HepG2 (cell line): ENCODE results near the gene IVD. TPM values are rescaled to one million over a fixed set of nuclear protein-coding genes. Genes with fewer than 3 reads are reported as not detected.

Experiments used
- ATAC-seq: fragments of 200-7000 bp; cut with Tn5 transposase; 3 replicates; pipeline ENCODE4 v1.9.1; 2020; ENCODE audit warnings: mild to moderate bottlenecking, moderate library complexity
- BruUV-seq: library from RNA; stranded (reverse); fragments of 400-500 nt; replicated peaks from 2 replicates; lab custom pipeline; 2021; lab: Mats Ljungman, UMichigan
- CTCF ChIA-PET: fragments of 300-600 bp; formaldehyde crosslinking; extraction: SDS; loops from one replicate; lab custom pipeline; 2021; ENCODE audit warnings: low total read pairs, inconsistent platforms, low intra/inter-chr PET ratio; lab: Yijun Ruan, JAX
- POLR2A ChIA-PET: fragments of 350-600 bp; sonication (Branson Sonifier 250); formaldehyde crosslinking; loops from one replicate; lab custom pipeline; 2020; ENCODE audit warnings: antibody characterized with exemption, inconsistent platforms; lab: Yijun Ruan, JAX
- DNase-seq: peaks from one replicate; pipeline ENCODE4 v3.0.0-alpha.2; 2015; ENCODE audit warnings: low spot score
- FAIRE-seq: peaks from 3 replicates; lab custom pipeline; 2011; peaks lifted over from hg19 to GRCh38; lab: Jason Lieb, UNC
- H2AFZ ChIP-seq: one replicate; pipeline ENCODE4 v1.6.1; 2011; ENCODE audit warnings: low read length, inconsistent platforms
- H3K27ac ChIP-seq: fragments of 300-600 bp; 3 replicates; pipeline ENCODE4 v1.8.0; 2011; ENCODE audit warnings: mixed run types, mild to moderate bottlenecking, mixed read lengths, low read length, inconsistent platforms; ENCODE audit not compliant: insufficient read depth; ENCODE audit errors: extremely low read length
- H3K27me3 ChIP-seq, 2 experiments: fragments of 200-600 bp in 1 of 2; 2 replicates in 1 of 2; 3 replicates in 1 of 2; pipeline versions ENCODE4 v1.6.0 to v1.8.0; 2011; ENCODE audit warnings: low read length in 2 of 2, mild to moderate bottlenecking in 2 of 2, moderate library complexity in 2 of 2, inconsistent platforms in 1 of 2; ENCODE audit not compliant: insufficient read depth in 2 of 2, control insufficient read depth in 1 of 2
- H3K36me3 ChIP-seq, 2 experiments: fragments of 200-600 bp in 1 of 2; replicated peaks in 1 of 2; 2 replicates in 1 of 2; 3 replicates in 1 of 2; pipeline versions ENCODE4 v1.5.1 to v1.8.0; 2011; ENCODE audit warnings: low read length in 2 of 2, inconsistent platforms in 1 of 2; ENCODE audit not compliant: insufficient read depth in 2 of 2, control insufficient read depth in 1 of 2
- H3K4me1 ChIP-seq: 2 replicates; pipeline ENCODE4 v1.5.1; 2012; ENCODE audit warnings: low read length, inconsistent platforms; ENCODE audit not compliant: insufficient read depth
- H3K4me2 ChIP-seq: 2 replicates; pipeline ENCODE4 v1.6.0; 2011; ENCODE audit warnings: low read depth, low read length, inconsistent platforms
- H3K4me3 ChIP-seq, 3 experiments: fragments of 200-600 bp in 1 of 3; sonication (generic), shearing (Covaris generic) in 1 of 3; replicated peaks in 1 of 3; 2 replicates each; pipeline ENCODE4 v1.5.1; 2011 to 2016; ENCODE audit warnings: low read length in 3 of 3, inconsistent platforms in 2 of 3, low read depth in 2 of 3, mild to moderate bottlenecking in 2 of 3, control low read depth in 1 of 3, mixed read lengths in 1 of 3; ENCODE audit not compliant: insufficient read depth in 1 of 3
- H3K79me2 ChIP-seq: one replicate; pipeline ENCODE4 v1.6.1; 2011; ENCODE audit warnings: low read length, inconsistent platforms; ENCODE audit not compliant: insufficient read depth
- H3K9ac ChIP-seq: 2 replicates; pipeline ENCODE4 v1.6.0; 2011; ENCODE audit warnings: mild to moderate bottlenecking, low read depth, low read length, inconsistent platforms; ENCODE audit not compliant: insufficient read depth
- H3K9me3 ChIP-seq: 2 replicates; pipeline ENCODE4 v1.5.1; 2012; ENCODE audit warnings: mild to moderate bottlenecking, low read length
- H4K20me1 ChIP-seq: 2 replicates; pipeline ENCODE4 v1.6.0; 2011; ENCODE audit warnings: inconsistent platforms, mild to moderate bottlenecking, low read length, moderate library complexity; ENCODE audit not compliant: insufficient read depth
- DPF2 ChIP-seq: sonication (generic); formaldehyde crosslinking; IDR thresholded peaks from 2 replicates; pipeline ENCODE4 v1.4.0; 2020; ENCODE audit warnings: mild to moderate bottlenecking, low read depth, missing genetic modification reagents, borderline replicate concordance
- ELK4 ChIP-seq: sonication (generic); formaldehyde crosslinking; IDR thresholded peaks from 2 replicates; pipeline ENCODE4 v1.9.0; 2021; ENCODE audit warnings: missing genetic modification reagents, borderline replicate concordance
- HNRNPK ChIP-seq: fragments of 200-400 bp; formaldehyde crosslinking; IDR thresholded peaks from 2 replicates; pipeline ENCODE4 v1.6.1; 2018; ENCODE audit warnings: low read length, low read depth, moderate library complexity, mild to moderate bottlenecking; ENCODE audit not compliant: poor library complexity, severe bottlenecking
- HOXA3 ChIP-seq: sonication (generic); formaldehyde crosslinking; IDR thresholded peaks from 2 replicates; pipeline ENCODE4 v1.5.0; 2020; ENCODE audit warnings: missing genetic modification reagents
- IRF1 ChIP-seq: sonication (generic); formaldehyde crosslinking; IDR thresholded peaks from 2 replicates; pipeline ENCODE4 v1.4.0; 2020; ENCODE audit warnings: low read depth, mild to moderate bottlenecking, missing genetic modification reagents
- NFATC3 ChIP-seq: sonication (generic); formaldehyde crosslinking; IDR thresholded peaks from 2 replicates; pipeline ENCODE4 v1.5.1; 2020; ENCODE audit warnings: mild to moderate bottlenecking, missing genetic modification reagents
- POLR2A ChIP-seq, 2 experiments: IDR thresholded peaks; 2 replicates each; pipeline ENCODE4 v1.6.1; 2011; ENCODE audit warnings: low read depth in 2 of 2, low read length in 2 of 2, mild to moderate bottlenecking in 1 of 2, moderate library complexity in 1 of 2; ENCODE audit not compliant: insufficient read depth in 1 of 2
- RNF2 ChIP-seq: fragments of 450-650 bp; conservative IDR thresholded peaks from 2 replicates; pipeline ENCODE4 v1.6.1; 2016; ENCODE audit warnings: low read depth
- TOE1 ChIP-seq: sonication (generic); formaldehyde crosslinking; IDR thresholded peaks from 2 replicates; pipeline ENCODE4 v1.4.0; 2020; ENCODE audit warnings: mild to moderate bottlenecking, missing genetic modification reagents
- ZBTB49 ChIP-seq: sonication (generic); formaldehyde crosslinking; IDR thresholded peaks from 2 replicates; pipeline ENCODE4 v1.4.0; 2020; ENCODE audit warnings: missing genetic modification reagents, borderline replicate concordance
- ZNF562 ChIP-seq: sonication (generic); formaldehyde crosslinking; IDR thresholded peaks from 2 replicates; pipeline ENCODE4 v1.8.0; 2022; ENCODE audit warnings: missing genetic modification reagents, borderline replicate concordance
- ZNF567 ChIP-seq: sonication (generic); formaldehyde crosslinking; IDR thresholded peaks from 2 replicates; pipeline ENCODE4 v1.8.1; 2023; ENCODE audit warnings: mild to moderate bottlenecking, missing genetic modification reagents, borderline replicate concordance
- ZNF747 ChIP-seq: sonication (generic); formaldehyde crosslinking; IDR thresholded peaks from 2 replicates; pipeline ENCODE4 v1.8.1; 2023; ENCODE audit warnings: missing genetic modification reagents, mild to moderate bottlenecking, borderline replicate concordance
- ZNF775 ChIP-seq: sonication (generic); formaldehyde crosslinking; IDR thresholded peaks from 2 replicates; pipeline ENCODE4 v1.4.0; 2020; ENCODE audit warnings: missing genetic modification reagents, mild to moderate bottlenecking, moderate library complexity, borderline replicate concordance
- WGBS: methylation state at CpG from one replicate; pipeline ENCODE4 v1.1.6; 2017; ENCODE audit warnings: low lambda C conversion rate; 5-methylcytosine and 5-hydroxymethylcytosine counted together
- in situ Hi-C: cut with HindIII; loops from 2 replicates; pipeline ENCODE4 v1.10.0; 2017; ENCODE audit warnings: low pct_unique_long_range_greater_than_20kb; ENCODE audit not compliant: extremely low pct_ligation_motif_present
- intact Hi-C: fragments of 100-400 bp; cut with micrococcal nuclease; formaldehyde crosslinking; loops from one replicate; pipeline ENCODE4 v1.10.0; 2022; ENCODE audit not compliant: unreplicated experiment
- polyA plus RNA-seq, 8 experiments: library from polyadenylated mRNA; depleted of rRNA in 3 of 8; stranded (reverse) in 7 of 8; unstranded in 1 of 8; fragments of >200 nt; fragmentation: Illumina TruSeq in 4 of 8; extraction: Trizol in 4 of 8; gene quantifications; 2 replicates each; pipeline versions ENCODE4 v1.2.1 to v1.2.3, GENCODE V29; 2011 to 2016; ENCODE audit warnings: low read depth in 4 of 8, missing spikeins in 1 of 8, mixed read lengths in 1 of 8; ENCODE audit not compliant: insufficient read depth in 1 of 8
- total RNA-seq, 5 experiments: library from RNA; depleted of rRNA; stranded (reverse); fragments of >200 nt; fragmentation: Illumina TruSeq; extraction: Trizol; gene quantifications; 2 replicates each; pipeline ENCODE4 v1.2.3, GENCODE V29; 2016; ENCODE audit warnings: low read depth in 1 of 5
- TF ChIP-seq, protein P1 (sequence below): sonication (generic); formaldehyde crosslinking; IDR thresholded peaks from 2 replicates; pipeline ENCODE4 v1.8.1; 2022; ENCODE audit warnings: low read depth, mild to moderate bottlenecking, missing genetic modification reagents
- TF ChIP-seq, protein P2 (sequence below): sonication (generic); formaldehyde crosslinking; IDR thresholded peaks from 2 replicates; pipeline ENCODE4 v1.9.0; 2021; ENCODE audit warnings: missing genetic modification reagents, mild to moderate bottlenecking, borderline replicate concordance

Gene IVD
- total and polyA plus RNA-seq, 2 of the 13 experiments (the other 11 are each of a cell fraction or from before 2014, with no cell fraction given): 48.0 to 53.9 TPM

DNA sequence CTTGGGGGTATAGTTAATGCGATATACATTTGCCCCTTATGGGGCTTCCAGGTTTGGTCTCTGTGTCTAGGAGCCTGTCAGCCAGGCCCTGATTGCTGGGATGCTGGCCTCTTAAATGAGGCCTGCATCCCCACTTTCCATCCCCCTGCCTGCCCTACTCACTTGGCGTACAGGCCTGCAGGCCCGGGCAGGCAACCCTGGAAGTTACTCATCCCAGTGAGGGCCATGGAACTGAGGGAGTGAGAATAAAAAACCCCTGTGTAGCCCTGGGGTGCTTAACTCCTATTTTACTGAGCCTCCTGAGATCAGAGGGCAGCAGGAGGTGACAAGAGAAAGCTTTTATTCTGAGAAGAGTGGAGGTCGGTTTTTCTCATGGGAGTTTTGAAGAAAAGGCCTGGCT lies 45.6 kb upstream of the IVD start:
- Histone ChIP-seq H2AFZ (no peak overlapping the region), H3K9ac (no peak overlapping the region), H4K20me1 (no peaks in the 10 kb centered on the region), H3K27me3 (peaks cover 8 to 64% of the 10 kb centered on the region in 2 experiments), H3K4me3 (no peak overlapping the region), H3K79me2 (no peaks in the 10 kb centered on the region), H3K4me2 (no peak overlapping the region), H3K4me1 (peaks cover 9% of the 10 kb centered on the region), H3K27ac (no peak overlapping the region), H3K9me3 (no peaks in the 10 kb centered on the region), H3K36me3 (no peaks in the 10 kb centered on the region)
- WGBS: 35% methylated on average over 3 of the region's 4 CpGs
- ChIA-PET CTCF (no interaction called here), POLR2A (no interaction called here)
- no TSS peak for BruUV-seq
- in situ Hi-C loops (no loop called here), intact Hi-C loops (no loop called here)
- ATAC-seq (no peak), DNase-seq (no peak), FAIRE-seq (no peak)
- TF ChIP-seq DPF2 (no peak), NFATC3 (CRISPR knock-in tag) (no peak), HNRNPK (no peak), IRF1 (CRISPR knock-in tag) (no peak), ZNF562 (CRISPR knock-in tag) (no peak), RNF2 (no peak), ZNF775 (CRISPR knock-in tag) (no peak), TOE1 (CRISPR knock-in tag) (no peak), ZNF567 (no peak), ELK4 (CRISPR knock-in tag) (no peak), ZNF747 (CRISPR knock-in tag) (no peak), POLR2A (IDR thresholded peaks at IDR 0.05; ENCODE audit: insufficient read depth in 1 of 2, low read depth in 2 of 2, low read length in 2 of 2) (no peak), HOXA3 (CRISPR knock-in tag) (no peak), ZBTB49 (CRISPR knock-in tag) (no peak)
- TF ChIP-seq, protein P1, sequence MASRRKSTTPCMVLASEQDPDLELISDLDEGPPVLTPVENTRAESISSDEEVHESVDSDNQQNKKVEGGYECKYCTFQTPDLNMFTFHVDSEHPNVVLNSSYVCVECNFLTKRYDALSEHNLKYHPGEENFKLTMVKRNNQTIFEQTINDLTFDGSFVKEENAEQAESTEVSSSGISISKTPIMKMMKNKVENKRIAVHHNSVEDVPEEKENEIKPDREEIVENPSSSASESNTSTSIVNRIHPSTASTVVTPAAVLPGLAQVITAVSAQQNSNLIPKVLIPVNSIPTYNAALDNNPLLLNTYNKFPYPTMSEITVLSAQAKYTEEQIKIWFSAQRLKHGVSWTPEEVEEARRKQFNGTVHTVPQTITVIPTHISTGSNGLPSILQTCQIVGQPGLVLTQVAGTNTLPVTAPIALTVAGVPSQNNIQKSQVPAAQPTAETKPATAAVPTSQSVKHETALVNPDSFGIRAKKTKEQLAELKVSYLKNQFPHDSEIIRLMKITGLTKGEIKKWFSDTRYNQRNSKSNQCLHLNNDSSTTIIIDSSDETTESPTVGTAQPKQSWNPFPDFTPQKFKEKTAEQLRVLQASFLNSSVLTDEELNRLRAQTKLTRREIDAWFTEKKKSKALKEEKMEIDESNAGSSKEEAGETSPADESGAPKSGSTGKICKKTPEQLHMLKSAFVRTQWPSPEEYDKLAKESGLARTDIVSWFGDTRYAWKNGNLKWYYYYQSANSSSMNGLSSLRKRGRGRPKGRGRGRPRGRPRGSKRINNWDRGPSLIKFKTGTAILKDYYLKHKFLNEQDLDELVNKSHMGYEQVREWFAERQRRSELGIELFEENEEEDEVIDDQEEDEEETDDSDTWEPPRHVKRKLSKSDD (CRISPR knock-in tag): no peak
- TF ChIP-seq, protein P2, sequence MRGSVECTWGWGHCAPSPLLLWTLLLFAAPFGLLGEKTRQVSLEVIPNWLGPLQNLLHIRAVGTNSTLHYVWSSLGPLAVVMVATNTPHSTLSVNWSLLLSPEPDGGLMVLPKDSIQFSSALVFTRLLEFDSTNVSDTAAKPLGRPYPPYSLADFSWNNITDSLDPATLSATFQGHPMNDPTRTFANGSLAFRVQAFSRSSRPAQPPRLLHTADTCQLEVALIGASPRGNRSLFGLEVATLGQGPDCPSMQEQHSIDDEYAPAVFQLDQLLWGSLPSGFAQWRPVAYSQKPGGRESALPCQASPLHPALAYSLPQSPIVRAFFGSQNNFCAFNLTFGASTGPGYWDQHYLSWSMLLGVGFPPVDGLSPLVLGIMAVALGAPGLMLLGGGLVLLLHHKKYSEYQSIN: no peak
